Measurements from ENCODE around the gene PIGR. TPM values are rescaled to one million over a fixed set of nuclear protein-coding genes. Genes with fewer than 3 reads are reported as not detected.

The PIGR gene
- total RNA-seq, 2 experiments from 2014 or later = not detected

- peak; percentile 29 for ATAC-seq (ENCODE audit: poor library complexity)
- Histone ChIP-seq H3K4me3 (ENCODE audit: low read length) (no peak overlapping the region), H3K4me1 (ENCODE audit: insufficient read depth, low read length) (peaks cover 18% of the 10 kb centered on the region), H3K36me3 (ENCODE audit: insufficient read depth, low read length) (no peaks in the 10 kb centered on the region), H3K27ac (ENCODE audit: low read depth in 1 of 2, low read length in 2 of 2) (no peak overlapping the region), H3K27me3 (ENCODE audit: control insufficient read depth in 1 of 2, insufficient read depth in 2 of 2, low read length in 2 of 2) (no peaks in the 10 kb centered on the region), H3K9me3 (ENCODE audit: control insufficient read depth in 1 of 2, insufficient read depth in 1 of 2, low read length in 2 of 2) (no peaks in the 10 kb centered on the region)
- POLR2A ChIA-PET = interaction anchor here (1.0 to 1.3 kb wide), 3 partner anchors 46 to 61 kb away, joined by 3 to 12 read pairs (median 3); partner anchors contain the start of gene FCMR
- CTCF ChIA-PET = no interaction called here
- TF ChIP-seq, protein P1, sequence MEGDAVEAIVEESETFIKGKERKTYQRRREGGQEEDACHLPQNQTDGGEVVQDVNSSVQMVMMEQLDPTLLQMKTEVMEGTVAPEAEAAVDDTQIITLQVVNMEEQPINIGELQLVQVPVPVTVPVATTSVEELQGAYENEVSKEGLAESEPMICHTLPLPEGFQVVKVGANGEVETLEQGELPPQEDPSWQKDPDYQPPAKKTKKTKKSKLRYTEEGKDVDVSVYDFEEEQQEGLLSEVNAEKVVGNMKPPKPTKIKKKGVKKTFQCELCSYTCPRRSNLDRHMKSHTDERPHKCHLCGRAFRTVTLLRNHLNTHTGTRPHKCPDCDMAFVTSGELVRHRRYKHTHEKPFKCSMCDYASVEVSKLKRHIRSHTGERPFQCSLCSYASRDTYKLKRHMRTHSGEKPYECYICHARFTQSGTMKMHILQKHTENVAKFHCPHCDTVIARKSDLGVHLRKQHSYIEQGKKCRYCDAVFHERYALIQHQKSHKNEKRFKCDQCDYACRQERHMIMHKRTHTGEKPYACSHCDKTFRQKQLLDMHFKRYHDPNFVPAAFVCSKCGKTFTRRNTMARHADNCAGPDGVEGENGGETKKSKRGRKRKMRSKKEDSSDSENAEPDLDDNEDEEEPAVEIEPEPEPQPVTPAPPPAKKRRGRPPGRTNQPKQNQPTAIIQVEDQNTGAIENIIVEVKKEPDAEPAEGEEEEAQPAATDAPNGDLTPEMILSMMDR (IDR thresholded peaks at IDR 0.05) = no peak
- Mint-ChIP-seq H3K4me3 (peak overlapping the region; percentile 21), H3K36me3 (ENCODE audit: low read depth) (no peaks in the 10 kb centered on the region), H3K4me1 (ENCODE audit: low read depth) (peaks cover 30% of the 10 kb centered on the region), H3K9me3 (no peaks in the 10 kb centered on the region), H3K27me3 (no peaks in the 10 kb centered on the region), H3K27ac (no peak overlapping the region)
- intact Hi-C loops (cut with DNase I, micrococcal nuclease) = no loop called here
- peak in 3 of 14 experiments; percentile 32 to 51 (median 45) for DNase-seq
These were observed 21.0 kb upstream of the PIGR start for GRCh38 chr1:206967096-206967849.

DNA sequence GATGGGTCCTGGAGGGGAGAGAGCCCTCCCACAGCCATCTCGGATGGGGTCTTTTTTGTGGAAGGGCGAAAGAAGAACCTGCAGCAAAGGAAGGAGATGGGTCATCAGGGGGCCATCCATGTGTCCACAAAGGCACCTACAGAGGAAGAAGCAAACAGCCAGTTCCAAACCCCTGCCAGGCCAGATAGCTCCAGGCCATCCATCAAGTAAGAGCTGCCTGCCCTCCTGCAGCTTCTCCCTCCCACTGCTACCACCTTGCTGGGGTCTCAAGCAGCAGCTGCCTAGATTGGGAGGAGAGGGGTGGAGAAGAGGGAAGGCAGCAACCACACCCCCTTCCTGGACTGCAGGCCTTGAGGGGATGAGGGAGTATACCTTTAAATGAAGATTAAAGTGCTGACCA, 19.5 kb upstream of the PIGR start:
- Histone ChIP-seq H3K4me3 (ENCODE audit: low read length) (no peak overlapping the region), H3K27ac (ENCODE audit: low read depth in 1 of 2, low read length in 2 of 2) (no peak overlapping the region), H3K4me1 (ENCODE audit: insufficient read depth, low read length) (peaks cover 22% of the 10 kb centered on the region), H3K9me3 (ENCODE audit: control insufficient read depth in 1 of 2, insufficient read depth in 1 of 2, low read length in 2 of 2) (no peaks in the 10 kb centered on the region), H3K36me3 (ENCODE audit: insufficient read depth, low read length) (no peaks in the 10 kb centered on the region), H3K27me3 (ENCODE audit: control insufficient read depth in 1 of 2, insufficient read depth in 2 of 2, low read length in 2 of 2) (no peaks in the 10 kb centered on the region)
- DNase-seq = no peak
- H3K27me3 Mint-ChIP-seq = no peaks in the 10 kb centered on the region
- no peak overlapping the region for H3K27ac Mint-ChIP-seq
- no peak overlapping the region for H3K4me3 Mint-ChIP-seq
- POLR2A ChIA-PET = interaction anchor here (1.3 to 1.4 kb wide), 2 partner anchors 44 to 106 kb away, joined by 3 read pairs; partner anchors contain the start of gene FCMR
- H3K36me3 Mint-ChIP-seq (ENCODE audit: low read depth) = no peaks in the 10 kb centered on the region
- intact Hi-C loops (cut with DNase I, micrococcal nuclease) = no loop called here
- TF ChIP-seq, protein P1 (IDR thresholded peaks at IDR 0.05) = no peak
- H3K4me1 Mint-ChIP-seq (ENCODE audit: low read depth) = peaks cover 35% of the 10 kb centered on the region
- CTCF ChIA-PET = interaction anchor here (1.0 kb wide), 1 partner anchor 16 kb away, joined by 3 read pairs; no protein-coding TSS in a partner anchor
- no peak for ATAC-seq (ENCODE audit: poor library complexity)
- no peaks in the 10 kb centered on the region for H3K9me3 Mint-ChIP-seq

DNA sequence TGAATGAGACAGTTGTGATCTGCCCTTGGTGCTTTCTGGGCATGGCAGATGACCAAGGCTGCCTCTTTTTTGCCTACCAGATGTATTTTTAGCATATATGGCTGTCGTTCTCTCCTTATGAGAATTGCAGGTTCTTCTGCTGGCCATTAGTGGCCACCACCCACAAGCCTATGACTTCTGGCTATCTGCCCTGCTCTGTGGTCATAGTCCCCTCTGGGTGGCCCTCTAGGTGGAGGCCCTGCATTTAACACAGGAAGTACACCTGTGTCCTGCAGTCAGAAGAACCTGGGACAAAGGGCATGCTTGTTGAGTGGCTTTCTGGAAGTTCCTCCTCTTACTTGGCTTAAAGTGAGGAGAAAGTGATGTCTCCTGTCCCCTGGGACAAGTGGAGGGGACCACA, 17.5 kb upstream of the PIGR start:
- Histone ChIP-seq H3K4me1 (ENCODE audit: insufficient read depth, low read length) (peaks cover 22% of the 10 kb centered on the region), H3K27me3 (ENCODE audit: control insufficient read depth in 1 of 2, insufficient read depth in 2 of 2, low read length in 2 of 2) (no peaks in the 10 kb centered on the region), H3K27ac (ENCODE audit: low read depth in 1 of 2, low read length in 2 of 2) (no peak overlapping the region), H3K36me3 (ENCODE audit: insufficient read depth, low read length) (no peaks in the 10 kb centered on the region), H3K9me3 (ENCODE audit: control insufficient read depth in 1 of 2, insufficient read depth in 1 of 2, low read length in 2 of 2) (no peaks in the 10 kb centered on the region), H3K4me3 (ENCODE audit: low read length) (no peak overlapping the region)
- Mint-ChIP-seq H3K9me3 (no peaks in the 10 kb centered on the region), H3K27me3 (no peaks in the 10 kb centered on the region), H3K36me3 (ENCODE audit: low read depth) (no peaks in the 10 kb centered on the region), H3K4me3 (no peak overlapping the region), H3K27ac (no peak overlapping the region), H3K4me1 (ENCODE audit: low read depth) (peaks cover 35% of the 10 kb centered on the region)
- TF ChIP-seq, protein P1 (IDR thresholded peaks at IDR 0.05) = no peak
- POLR2A ChIA-PET = no interaction called here
- no peak for ATAC-seq (ENCODE audit: poor library complexity)
- intact Hi-C loops (cut with DNase I, micrococcal nuclease) = no loop called here
- no peak for DNase-seq
- CTCF ChIA-PET = no interaction called here

Data from CD4-positive, alpha-beta T cell (primary cell).